ENCODE results near the gene CXCL9.
"Not testable (repeated sequence)": the region's sequence is repeated elsewhere in the genome, so short reads cannot be mapped to it uniquely, and the experiment has no call there.

Gene CXCL9

DNA sequence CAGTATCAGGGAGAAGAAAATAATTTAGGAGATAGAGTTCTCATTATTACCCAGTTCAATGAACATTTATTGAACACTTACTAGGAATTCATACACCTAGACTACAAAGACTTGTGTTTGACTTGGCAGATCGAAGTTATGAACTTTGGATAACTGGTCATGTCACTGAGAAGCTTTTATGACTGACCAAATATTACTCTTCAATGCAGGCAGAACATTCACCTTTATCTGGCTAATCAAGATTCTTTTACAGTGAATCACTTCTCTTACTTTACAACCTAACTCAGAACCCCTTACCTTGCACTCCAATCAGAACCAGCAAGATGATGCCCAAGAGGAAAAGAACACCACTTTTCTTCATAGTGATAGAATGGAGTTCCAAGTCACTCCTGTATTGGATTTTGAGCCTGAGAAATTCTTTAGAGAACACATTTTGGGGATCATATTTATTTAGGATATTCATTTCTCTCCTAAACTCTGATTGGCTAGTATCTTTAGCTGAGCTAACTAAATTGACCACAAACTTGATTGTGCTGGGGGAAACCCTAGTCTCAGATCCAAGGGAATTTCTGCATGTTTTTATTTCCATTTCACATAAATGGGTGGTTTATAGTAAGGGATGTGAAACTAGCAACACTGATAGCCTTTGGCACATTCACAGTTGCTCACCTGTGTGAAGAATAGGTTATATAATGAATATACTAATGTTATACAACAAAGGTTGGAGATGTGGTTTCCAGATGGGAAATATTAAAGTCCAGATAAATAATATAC, at the start of gene CXCL9:
CXCL9 (minus strand) TSS at position 421 of the 774 bp plus-strand sequence; CDS start at position 361, 60 bp downstream.
- no peak for DNase-seq (ENCODE audit: low read depth in 2 of 2)

DNA sequence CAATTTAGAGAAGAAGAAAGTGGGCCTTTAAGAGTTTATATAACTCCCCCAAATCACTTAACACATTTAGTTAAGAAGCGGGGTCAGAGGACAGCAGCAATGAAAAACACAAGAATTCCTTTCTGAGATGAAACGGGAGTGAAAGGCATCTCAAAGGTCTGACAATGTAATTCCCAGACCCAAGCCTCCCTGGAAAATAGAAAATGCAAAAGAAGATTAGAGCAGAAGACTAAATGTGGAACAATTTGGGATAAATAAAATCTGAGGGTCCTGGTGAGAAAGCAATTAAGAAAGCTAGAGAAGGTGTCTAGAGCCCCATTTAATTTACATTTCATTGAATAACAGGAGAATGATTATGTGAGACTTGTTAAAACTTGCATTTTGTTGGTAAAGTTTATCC, 48.1 kb upstream of the CXCL9 start:
- DNase-seq (ENCODE audit: low read depth in 2 of 2): no peak

DNA sequence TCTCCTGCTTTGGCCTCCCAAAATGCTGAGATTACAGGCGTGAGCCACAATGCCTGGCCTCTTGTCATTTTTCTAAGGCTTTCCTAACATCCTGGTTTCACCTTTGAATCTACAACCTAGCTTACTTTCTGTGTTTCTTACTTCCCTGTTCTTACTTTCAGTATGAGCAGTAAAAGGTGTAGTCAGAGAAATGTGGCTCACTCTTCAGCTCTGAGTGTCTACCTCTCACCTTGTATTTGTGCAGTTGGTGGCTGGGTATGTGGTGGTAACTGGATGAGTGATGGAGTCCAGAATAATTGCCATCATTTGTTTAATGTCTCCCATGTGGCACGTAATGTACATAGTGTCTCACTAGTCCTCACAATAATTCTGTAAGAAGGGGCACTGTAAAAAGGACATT, 47.7 kb upstream of the CXCL9 start:
- DNase-seq (ENCODE audit: low read depth in 2 of 2): no peak

DNA sequence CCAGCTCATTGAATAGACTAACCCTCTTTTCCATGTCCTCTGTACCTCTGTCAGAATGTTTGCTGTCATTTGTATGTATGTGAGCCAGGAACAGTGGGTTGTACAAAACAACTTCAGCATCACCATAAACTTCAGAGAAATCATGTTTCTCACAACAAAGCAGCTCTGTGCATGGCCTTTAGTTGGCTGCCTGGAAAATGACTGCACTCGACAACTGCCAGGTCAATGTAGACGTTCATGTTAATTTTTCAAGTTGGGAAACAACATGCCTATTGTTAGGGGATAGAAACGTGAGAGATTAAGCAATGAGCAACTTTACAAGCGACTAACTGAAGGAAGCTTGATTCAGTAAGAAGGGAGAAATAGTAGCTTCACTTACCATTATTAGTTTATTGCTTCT, 46.4 kb upstream of the CXCL9 start:
- DNase-seq (ENCODE audit: low read depth in 2 of 2): no peak

DNA sequence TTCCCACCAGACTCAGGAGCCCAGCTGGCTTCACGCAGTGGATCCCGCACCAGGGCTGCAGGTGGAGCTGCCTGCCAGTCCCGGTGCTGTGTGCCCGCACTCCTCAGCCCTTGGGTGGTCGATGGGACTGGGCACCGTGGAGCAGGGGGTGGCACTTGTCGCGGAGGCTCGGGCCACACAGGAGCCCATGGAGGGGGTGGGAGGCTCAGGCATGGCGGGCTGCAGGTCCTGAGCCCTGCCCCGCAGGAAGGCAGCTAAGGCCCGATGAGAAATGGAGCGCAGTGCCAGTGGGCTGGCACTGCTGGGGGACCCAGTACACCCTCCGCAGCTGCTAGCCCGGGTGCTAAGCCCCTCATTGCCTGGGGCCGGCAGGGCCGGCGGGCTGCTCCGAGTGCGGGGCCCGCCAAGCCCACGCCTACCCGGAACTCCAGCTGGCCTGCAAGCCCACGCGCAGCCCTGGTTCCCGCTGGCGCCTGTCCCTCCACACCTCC, 43.3 kb upstream of the CXCL9 start:
- DNase-seq (ENCODE audit: low read depth in 2 of 2): not testable (repeated sequence)

DNA sequence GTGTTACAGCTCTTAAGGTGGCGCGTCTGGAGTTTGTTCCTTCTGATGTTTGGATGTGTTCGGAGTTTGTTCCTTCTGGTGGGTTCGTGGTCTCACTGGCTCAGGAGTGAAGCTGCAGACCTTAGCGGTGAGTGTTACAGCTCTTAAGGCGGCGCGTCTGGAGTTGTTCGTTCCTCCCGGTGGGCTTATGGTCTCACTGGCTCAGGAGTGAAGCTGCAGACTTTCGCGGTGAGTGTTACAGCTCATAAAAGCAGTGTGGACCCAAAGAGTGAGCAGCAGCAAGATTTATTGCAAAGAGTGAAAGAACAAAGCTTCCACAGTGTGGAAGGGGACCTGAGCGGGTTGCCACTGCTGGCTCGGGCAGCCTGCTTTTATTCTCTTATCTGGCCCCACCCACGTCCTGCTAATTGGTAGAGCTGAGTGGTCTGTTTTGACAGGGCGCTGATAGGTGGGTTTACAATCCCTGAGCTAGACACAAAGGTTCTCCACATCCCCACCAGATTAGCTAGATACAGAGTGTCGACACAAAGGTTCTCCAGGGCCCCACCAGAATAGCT, 42.6 kb upstream of the CXCL9 start:
- not testable (repeated sequence) for DNase-seq (ENCODE audit: low read depth in 2 of 2)

DNA sequence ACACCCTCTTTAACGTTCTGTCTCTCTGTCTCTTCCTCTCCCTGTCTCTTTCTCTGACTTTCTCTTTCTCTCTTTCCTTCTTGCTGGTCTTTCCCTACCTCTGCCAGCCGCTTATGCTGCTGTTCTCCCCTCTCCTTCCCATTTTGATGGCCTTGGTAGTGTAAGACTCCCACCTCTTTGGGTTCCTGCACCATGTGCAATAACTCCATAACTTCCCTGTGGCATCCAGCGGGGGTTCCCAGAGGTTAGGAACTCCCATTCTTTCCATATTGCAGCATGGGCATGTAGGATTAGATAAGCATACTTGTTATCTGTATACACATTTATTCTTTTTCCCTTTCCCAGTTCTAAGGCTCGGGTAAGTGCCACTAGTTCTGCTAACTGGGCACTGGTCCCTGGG, 37.4 kb upstream of the CXCL9 start:
- DNase-seq (ENCODE audit: low read depth in 2 of 2): not testable (repeated sequence)

DNA sequence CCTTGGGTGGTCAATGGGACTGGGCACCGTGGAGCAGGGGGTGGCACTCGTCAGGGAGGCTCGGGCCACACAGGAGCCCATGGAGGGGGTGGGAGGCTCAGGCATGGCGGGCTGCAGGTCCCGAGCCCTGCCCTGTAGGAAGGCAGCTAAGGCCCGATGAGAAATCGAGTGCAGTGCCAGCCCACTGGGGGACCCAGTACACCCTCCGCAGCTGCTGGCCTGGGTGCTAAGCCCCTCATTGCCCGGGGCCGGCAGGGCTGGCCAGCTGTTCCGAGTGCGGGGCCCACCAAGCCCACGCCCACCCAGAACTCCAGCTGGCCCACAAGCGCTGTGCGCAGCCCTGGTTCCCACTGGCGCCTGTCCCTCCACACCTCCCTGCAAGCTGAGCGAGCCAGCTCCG, 36.0 kb upstream of the CXCL9 start:
- not testable (repeated sequence) for DNase-seq (ENCODE audit: low read depth in 2 of 2)

DNA sequence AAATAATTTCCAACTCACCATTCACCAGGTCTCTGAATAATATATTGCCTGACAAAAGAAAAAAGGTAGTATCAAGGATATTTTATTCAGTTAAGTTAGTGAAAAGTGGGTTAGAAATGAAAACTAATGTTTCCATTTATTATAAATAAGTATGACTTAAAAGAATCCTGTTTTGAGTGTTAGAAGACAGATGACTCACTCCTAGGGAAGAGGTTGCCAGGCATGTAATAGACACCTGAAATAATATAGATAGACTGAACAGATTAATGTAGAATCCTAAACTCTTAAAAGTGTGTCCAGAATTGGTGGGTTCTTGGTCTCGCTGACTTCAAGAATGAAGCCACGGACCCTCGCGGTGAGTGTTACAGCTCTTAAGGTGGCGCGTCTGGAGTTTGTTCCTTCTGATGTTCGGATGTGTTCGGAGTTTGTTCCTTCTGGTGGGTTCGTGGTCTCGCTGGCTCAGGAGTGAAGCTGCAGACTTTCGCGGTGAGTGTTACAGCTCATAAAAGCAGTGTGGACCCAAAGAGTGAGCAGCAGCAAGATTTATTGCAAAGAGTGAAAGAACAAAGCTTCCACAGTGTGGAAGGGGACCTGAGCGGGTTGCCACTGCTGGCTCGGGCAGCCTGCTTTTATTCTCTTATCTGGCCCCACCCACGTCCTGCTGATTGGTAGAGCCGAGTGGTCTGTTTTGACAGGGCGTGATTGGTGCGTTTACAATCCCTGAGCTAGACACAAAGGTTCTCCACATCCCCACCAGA, 35.1 kb upstream of the CXCL9 start:
- DNase-seq (ENCODE audit: low read depth in 2 of 2): not testable (repeated sequence)

DNA sequence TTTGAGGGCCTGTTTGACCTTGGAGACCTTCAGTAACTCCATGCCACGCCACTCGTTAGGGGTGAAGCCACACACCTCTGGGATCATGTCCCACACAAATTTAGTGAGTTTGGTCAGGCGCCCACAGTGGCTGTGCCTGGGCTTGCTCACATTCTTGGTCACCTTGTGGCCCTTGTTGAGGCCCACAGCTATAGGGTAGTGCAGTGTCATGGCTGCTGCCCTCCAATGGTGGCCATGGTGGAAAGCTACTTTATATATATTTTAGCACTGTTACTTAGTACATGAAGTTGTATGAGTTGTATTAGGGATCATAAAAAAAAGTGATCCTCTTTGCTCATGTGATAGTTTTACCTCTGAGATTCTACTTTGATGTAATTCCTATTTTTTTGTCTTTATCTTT, 29.5 kb upstream of the CXCL9 start:
- no peak for DNase-seq (ENCODE audit: low read depth in 2 of 2)

DNA sequence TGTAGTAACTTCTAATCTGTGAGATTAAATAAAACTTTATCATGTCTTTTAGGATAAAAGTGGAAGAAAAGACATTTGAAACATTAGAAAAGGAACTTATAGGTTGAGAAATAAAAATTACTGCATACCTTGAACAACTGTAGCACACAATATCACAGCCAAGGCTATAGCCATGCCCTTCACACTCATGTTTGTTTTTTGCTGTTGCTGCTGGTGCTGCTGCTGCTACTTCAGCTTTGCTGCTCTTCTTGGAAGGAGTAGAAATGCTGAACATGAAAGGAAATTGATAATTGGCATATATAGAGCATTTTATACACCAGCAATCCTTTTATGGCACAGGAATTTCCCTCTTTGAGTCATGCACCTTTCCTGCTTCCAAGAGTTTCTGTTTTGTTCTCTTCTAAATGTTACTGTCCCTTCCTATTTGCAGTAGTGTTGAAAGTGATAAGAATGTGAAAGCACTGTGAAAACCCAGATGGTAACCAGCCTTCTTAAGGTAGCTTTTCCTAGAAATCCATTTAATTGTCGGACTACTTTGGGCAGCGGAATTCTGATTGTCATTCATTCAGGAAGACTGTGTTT, 28.6 kb upstream of the CXCL9 start, which contains the start of gene CXCL11:
CXCL11 (minus strand) TSS at position 272 of the 582 bp plus-strand sequence; CDS start at position 189, 83 bp downstream.
- DNase-seq (ENCODE audit: low read depth in 2 of 2): no peak

DNA sequence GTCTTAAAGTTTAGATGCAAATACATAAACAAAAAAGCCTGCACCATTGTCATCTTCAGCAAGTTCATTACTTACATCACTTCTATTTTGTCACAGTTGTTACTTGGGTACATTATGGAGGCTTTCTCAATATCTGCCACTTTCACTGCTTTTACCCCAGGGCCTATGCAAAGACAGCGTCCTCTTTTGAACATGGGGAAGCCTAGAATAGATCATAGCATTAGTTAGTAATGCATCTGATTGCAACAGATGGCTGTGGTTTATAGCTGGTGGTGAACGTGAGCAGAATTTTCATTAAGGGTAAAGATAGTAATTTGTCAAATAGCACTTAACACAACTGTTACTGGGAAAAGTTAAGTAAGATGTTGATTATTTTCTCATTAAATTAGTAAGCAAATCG, 27.8 kb upstream of the CXCL9 start:
- DNase-seq (ENCODE audit: low read depth in 2 of 2): no peak

DNA sequence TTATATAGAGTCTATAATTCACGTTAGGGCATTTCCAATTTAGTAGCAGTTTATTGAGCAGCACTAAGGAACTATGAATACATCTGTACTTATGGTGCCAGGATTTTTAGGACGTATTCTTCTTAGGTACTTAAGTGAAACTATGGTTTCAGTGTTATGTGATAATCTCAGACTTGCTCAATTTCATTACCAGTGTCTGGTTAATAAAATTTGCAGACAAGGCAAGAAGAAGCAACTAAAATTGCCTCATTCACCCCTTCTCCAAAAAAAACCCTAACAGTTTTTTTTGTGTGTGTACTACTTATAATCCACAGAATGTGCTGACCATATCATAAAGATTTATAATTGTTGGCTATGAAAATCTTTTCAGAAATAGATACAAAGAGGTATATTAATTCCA, 22.0 kb upstream of the CXCL9 start:
- no peak for DNase-seq (ENCODE audit: low read depth in 2 of 2)

DNA sequence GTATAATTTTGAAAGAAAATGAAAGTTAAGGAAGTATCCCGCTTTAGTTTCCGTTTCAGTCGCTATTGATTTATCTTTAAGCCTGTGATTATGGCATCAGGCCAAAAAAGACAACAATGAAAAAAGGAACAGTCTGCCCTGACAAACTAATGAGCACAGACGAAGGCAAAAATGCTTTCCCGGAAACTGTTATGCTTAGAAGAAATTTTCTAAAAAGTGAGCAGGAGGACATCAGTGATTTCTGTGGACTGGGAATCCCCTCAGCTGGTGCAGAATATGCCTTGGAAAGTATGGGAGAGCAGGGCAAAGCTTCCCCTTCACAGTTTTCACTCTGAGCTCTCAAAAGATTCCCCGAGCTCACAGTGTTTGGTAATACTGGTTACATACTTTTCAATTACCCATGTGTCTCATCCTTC, 21.0 kb upstream of the CXCL9 start:
- DNase-seq (ENCODE audit: low read depth in 2 of 2): no peak

DNA sequence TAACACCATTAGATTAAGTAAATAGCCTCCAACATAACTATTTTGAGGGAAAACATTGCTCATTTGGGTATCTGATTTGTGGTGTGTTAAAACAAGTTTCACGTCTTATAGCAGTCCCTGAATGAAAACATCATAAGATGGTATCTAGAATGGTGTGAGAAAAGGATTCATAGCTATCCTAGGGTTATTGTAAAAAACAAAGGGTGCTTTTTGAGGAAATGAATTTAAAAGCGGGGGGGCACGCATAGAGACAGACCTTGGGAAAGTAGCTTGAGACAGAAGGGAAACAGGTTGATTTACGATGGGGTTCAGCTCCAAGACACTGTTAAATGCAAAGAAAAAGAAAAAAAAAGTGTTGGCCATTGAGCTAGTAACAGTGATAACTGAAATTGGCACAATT, 16.8 kb upstream of the CXCL9 start:
- DNase-seq (ENCODE audit: low read depth in 2 of 2): no peak

DNA sequence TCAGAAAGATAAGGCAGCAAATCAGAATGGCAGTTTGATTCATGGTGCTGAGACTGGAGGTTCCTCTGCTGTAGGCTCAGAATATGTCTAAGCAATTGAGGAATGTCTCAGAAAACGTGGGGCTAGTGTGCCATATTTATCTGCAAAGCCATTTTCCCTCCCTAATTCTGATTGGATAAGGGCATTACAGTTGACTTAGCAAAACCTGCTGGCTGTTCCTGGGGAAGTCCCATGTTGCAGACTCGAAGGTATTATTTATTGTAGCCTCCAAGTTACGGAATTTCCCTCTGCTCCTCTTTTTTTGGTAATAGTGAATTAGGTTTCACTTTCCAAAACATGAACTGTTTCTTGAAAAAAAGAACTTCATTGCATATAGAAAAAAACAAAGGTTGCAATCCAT, 16.1 kb upstream of the CXCL9 start, which contains the start of gene CXCL10:
CXCL10 (minus strand) TSS at position 109 of the 400 bp plus-strand sequence; CDS start at position 43, 66 bp downstream.
- no peak for DNase-seq (ENCODE audit: low read depth in 2 of 2)

DNA sequence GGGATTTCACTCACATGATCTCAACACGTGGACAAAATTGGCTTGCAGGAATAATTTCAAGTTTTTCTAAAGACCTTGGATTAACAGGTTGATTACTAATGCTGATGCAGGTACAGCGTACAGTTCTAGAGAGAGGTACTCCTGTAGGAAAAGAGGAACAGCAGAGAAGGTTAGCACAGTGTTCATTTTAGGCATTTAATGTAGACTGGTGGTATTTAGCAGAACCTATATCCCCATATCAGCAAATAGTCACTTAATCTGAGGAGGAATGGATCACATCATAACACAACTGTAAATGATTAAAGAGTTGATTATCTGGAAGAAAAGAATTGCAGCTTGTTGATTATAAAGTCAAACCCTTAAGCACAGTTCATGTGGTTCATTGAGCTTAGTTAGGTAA, 15.4 kb upstream of the CXCL9 start:
- no peak for DNase-seq (ENCODE audit: low read depth in 2 of 2)

DNA sequence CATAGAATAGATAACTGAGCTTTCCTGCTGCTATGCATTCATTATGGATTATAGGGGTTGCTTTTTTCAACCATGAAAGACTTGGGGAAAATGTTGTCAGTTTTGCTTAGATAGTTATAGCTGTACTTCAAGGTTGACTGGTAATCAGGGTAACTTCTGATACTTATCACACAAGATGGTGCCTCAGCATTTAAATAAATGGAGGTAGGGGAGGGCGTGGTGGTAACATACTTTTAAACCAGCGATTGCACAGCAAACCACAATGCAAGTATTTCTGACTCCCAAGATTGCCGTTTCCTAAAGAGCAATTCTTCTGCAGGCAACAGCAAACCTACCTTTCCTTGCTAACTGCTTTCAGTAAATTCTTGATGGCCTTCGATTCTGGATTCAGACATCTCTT, 14.7 kb upstream of the CXCL9 start:
- no peak for DNase-seq (ENCODE audit: low read depth in 2 of 2)

DNA sequence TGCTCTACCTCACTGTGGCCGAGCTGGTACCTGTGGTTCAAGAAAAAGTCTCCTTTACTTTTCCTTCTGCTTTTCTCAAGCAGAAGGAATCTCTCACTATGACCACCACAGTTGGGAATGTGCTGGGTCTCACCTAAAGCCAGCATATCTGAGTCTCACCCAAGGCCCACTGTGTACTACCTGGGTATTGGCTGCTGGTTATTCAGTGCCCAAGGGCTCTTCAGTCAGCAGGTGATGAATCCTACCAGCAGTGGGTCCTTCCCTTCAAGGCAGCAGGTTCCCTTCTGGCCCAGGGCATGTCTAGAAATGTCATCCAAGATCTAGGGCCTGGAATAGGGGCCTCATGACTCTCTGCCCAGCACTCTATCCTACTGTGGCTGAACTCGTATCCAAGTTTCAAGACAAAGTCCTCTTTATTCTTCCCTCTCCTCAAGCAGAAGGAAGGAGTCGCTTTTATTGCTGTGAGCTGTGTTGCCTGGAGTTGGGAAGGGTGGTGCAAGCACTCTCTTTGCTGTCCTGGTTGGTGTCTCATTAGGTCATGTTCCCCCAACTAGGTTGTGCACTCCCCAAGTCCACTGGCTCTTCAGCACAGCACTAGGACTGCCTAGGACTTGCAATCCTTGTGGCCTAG, 9.9 kb upstream of the CXCL9 start:
- DNase-seq (ENCODE audit: low read depth in 2 of 2): no peak

DNA sequence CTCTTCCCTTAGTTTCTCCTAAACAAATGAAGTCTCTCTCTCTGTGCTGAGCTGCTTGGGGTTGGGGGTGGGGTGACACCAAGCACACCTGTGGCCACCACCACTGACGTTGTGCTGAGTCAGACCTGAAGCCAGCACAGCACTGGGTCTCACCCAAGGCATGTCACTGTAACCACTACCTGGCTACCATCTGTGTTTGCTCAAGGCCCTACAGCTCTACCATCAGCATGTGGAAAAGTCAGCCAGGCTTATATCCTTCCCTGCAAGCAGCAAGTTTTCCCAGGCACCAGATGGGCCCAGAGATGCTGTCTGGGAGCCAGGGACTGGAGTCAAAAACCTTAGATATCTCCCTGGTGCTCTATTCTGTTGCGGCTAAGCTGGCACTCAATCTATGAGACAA, 9.1 kb upstream of the CXCL9 start:
- no peak for DNase-seq (ENCODE audit: low read depth in 2 of 2)

DNA sequence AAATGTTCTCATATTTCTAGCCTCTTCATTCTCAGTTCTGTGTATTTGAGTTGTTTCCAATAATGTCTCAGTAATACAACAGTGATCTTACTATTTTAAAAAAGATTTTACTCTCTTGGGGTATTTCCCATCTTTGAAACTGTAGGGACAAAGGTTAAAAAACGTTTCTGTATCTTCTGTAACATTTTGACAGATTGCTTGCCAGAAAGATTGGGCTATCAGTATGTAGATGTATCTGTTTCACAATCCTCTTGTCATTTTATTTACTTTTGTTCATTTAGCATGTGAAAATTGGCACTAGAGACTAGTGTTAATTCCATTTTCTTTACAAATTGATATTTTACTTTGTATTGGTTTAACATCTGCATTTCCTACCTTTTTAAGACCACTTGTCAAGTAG, 6.2 kb upstream of the CXCL9 start:
- DNase-seq (ENCODE audit: low read depth in 2 of 2): no peak

DNA sequence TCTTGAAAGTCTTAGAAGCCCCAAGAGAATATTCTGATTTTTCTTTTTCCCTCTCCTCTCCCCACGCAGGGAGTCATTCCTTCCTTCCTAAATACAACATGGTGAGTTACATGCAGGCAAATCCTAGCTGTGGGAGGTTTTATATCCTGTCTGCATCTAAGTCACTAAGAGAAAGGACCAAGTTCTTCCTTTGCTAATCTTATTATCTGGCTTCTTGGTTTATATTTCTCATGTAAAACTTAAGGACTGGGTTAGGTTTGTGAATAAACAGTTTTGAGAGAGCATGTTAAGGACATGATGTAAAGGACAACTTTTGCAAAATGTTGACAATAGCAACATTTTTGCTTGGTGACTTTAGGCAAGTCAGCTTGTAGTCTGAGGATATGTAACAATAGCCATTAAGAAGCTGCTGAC, 5.1 kb upstream of the CXCL9 start:
- DNase-seq (ENCODE audit: low read depth in 2 of 2): no peak

All from stimulated activated CD8-positive, alpha-beta memory T cell treated with anti-CD3 and anti-CD28 coated beads, Interleukin-7, amount 100 ng/mL, for 4 hours (primary cell).